Endothelial cell of umbilical vein (primary cell): ENCODE results near the gene SPAAR.

Experiments
- POLR2A ChIP-seq: IDR thresholded peaks from 2 replicates; pipeline ENCODE4 v1.6.1; 2012; ENCODE audit warnings: low read depth, mild to moderate bottlenecking, control low read depth, low read length
- TF ChIP-seq, protein P1 (sequence below), 2 donors: IDR thresholded peaks; 1 replicate in 1 of 2; 2 replicates in 1 of 2; pipeline ENCODE4 v1.5.1; 2011; ENCODE audit warnings: low read length in 2 of 2, mild to moderate bottlenecking in 2 of 2, moderate library complexity in 2 of 2, control low read depth in 1 of 2, inconsistent platforms in 1 of 2, low read depth in 1 of 2; ENCODE audit not compliant: insufficient read depth in 1 of 2; ENCODE audit errors: extremely low read depth in 1 of 2
- TF ChIP-seq, protein P2 (sequence below): IDR thresholded peaks from 2 replicates; pipeline ENCODE4 v1.6.1; 2011; ENCODE audit not compliant: insufficient read depth, insufficient read length

DNA sequence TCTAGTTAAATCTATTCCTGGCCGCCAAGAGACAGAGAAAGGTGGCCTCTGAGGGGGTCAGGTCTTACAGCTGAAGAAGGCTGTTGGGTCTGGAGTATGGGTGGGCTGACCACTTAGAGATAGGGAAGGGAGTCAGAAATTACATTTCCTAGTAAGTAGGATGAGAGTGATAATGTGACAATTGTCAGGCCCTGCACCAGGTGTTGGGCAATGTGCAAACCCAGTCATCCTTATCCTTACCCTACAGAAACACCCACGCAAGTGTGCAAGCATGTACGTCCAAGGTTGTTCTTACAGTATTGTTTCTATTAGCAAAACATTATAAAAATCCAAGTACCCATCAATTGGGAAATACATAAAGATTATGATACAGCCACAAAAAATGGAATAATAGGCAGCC is 9.5 kb downstream of the SPAAR start:
- TF ChIP-seq, protein P1, sequence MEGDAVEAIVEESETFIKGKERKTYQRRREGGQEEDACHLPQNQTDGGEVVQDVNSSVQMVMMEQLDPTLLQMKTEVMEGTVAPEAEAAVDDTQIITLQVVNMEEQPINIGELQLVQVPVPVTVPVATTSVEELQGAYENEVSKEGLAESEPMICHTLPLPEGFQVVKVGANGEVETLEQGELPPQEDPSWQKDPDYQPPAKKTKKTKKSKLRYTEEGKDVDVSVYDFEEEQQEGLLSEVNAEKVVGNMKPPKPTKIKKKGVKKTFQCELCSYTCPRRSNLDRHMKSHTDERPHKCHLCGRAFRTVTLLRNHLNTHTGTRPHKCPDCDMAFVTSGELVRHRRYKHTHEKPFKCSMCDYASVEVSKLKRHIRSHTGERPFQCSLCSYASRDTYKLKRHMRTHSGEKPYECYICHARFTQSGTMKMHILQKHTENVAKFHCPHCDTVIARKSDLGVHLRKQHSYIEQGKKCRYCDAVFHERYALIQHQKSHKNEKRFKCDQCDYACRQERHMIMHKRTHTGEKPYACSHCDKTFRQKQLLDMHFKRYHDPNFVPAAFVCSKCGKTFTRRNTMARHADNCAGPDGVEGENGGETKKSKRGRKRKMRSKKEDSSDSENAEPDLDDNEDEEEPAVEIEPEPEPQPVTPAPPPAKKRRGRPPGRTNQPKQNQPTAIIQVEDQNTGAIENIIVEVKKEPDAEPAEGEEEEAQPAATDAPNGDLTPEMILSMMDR (IDR thresholded peaks at IDR 0.05; ENCODE audit: extremely low read depth in 1 of 2, insufficient read depth in 1 of 2, low read depth in 1 of 2, low read length in 2 of 2), result no peak
- TF ChIP-seq POLR2A, result no peak
- TF ChIP-seq, protein P2, sequence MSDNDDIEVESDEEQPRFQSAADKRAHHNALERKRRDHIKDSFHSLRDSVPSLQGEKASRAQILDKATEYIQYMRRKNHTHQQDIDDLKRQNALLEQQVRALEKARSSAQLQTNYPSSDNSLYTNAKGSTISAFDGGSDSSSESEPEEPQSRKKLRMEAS, result no peak
